AG09319 (cell line): Measurements from ENCODE around the gene WRNIP1.

Experiments used
- DNase-seq: peaks from one replicate; pipeline ENCODE4 v3.0.0-alpha.2; 2010; ENCODE audit warnings: low read depth; ENCODE audit errors: extremely low read depth
- CTCF ChIP-seq: IDR thresholded peaks from 2 replicates; pipeline ENCODE4 v1.5.1; 2011; ENCODE audit warnings: low read depth, mild to moderate bottlenecking, inconsistent platforms, low read length, moderate library complexity

The WRNIP1 gene

DNA sequence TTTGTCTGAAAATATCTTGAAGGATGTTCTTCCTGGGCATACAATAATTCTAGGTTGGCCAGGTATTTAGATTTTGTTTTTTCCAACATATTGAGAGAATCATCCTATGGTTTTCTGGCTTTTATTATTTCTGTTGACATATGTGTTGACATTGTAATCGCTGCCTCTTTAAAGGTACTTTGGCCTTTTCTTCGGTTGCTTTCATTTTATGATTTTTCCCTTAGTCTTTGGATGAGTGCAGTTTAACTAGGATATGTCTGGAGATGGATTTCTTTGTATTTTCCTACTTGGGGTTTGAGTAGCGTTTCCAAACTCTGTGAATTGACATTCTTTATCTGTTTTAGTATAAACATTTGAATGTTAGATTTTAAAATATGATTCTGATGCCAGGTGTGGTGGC lies 65.0 kb downstream of the WRNIP1 start:
- no peak for DNase-seq
- TF ChIP-seq CTCF: no peak

DNA sequence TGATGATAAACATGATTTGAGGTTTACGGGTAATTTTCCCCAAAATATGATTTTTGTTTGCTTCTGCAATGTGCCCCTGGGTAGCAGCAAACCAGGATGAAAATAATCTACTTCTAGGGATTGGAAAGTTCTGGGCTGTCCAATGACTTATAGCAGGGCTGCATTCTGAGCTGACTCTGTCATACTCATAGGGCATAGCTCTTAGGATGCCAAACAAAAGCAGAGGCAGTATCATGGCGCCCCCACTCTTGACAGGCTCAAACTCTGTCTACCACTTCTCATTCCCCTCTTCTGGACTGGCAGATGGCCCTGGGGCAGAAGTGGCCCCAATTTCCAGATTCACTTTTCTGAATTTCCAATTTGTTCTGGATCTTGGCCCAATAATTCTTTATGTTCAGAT lies 66.2 kb downstream of the WRNIP1 start:
- no peak for DNase-seq
- no peak for TF ChIP-seq CTCF

DNA sequence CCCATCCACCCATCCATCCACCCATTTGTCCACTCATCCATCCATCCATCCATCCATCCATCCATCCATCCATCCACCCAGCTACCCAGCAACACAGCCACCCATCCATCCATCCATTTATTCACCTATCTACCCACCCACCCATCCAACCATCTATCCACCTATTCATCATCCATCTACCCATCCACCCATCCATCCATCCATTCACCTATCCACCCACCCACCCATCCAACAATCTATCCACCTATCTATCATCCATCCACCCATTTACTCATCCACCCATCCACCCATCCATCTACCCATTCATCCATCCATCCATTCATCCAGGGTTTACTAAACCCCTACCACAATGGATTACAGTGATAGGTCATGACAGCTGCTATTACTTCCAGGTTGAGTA lies 69.1 kb downstream of the WRNIP1 start:
- DNase-seq: no peak
- no peak for TF ChIP-seq CTCF
